ENCODE measurements around the gene TAF13. TPM values are rescaled to one million over a fixed set of nuclear protein-coding genes. Genes with fewer than 3 reads are reported as not detected.

TAF13 gene
- total RNA-seq, 1 donor from 2014 or later, result 143 TPM

GRCh38 chr1:109027841-109028240, 48.0 kb downstream of the TAF13 start:
- H3K9ac ChIP-seq (ENCODE audit: low read length), result no peak overlapping the region
- no peaks in the 10 kb centered on the region for H3K36me3 ChIP-seq (ENCODE audit: insufficient read depth, low read length)
- H3K4me1 ChIP-seq (ENCODE audit: insufficient read depth, low read length), result no peaks in the 10 kb centered on the region
- H3K9me3 Mint-ChIP-seq (ENCODE audit: unreplicated experiment), result no peaks in the 10 kb centered on the region
- no peaks in the 10 kb centered on the region for H3K27me3 ChIP-seq (ENCODE audit: insufficient read depth, low read length)
- no peak overlapping the region for H3K4me3 Mint-ChIP-seq (ENCODE audit: unreplicated experiment)
- H3K27ac Mint-ChIP-seq (ENCODE audit: unreplicated experiment), result no peak overlapping the region
- no peak overlapping the region for H2AFZ ChIP-seq (ENCODE audit: low read depth, low read length)
- H3K4me1 Mint-ChIP-seq (ENCODE audit: low read depth, unreplicated experiment), result peaks cover 4% of the 10 kb centered on the region
- no peak overlapping the region for H3K4me3 ChIP-seq (ENCODE audit: insufficient read depth, low read depth, low read length)
- H3K27ac ChIP-seq (ENCODE audit: low read depth, low read length), result no peak overlapping the region
- no peaks in the 10 kb centered on the region for H3K27me3 Mint-ChIP-seq (ENCODE audit: low read depth, unreplicated experiment)
- peaks cover 2% of the 10 kb centered on the region for H3K36me3 Mint-ChIP-seq (ENCODE audit: low read depth, unreplicated experiment)
- H3K79me2 ChIP-seq (ENCODE audit: insufficient read depth, low read length), result peaks cover 76% of the 10 kb centered on the region
- no peak for FAIRE-seq
- TF ChIP-seq EZH2 (IDR thresholded peaks at IDR 0.05; ENCODE audit: insufficient read depth, low read length) (no peak), CTCF (IDR thresholded peaks at IDR 0.05; ENCODE audit: insufficient read depth, low read depth, low read length) (no peak)
- no peaks in the 10 kb centered on the region for H3K9me3 ChIP-seq (ENCODE audit: insufficient read depth, low read depth, low read length)
- peaks cover 51% of the 10 kb centered on the region for H4K20me1 ChIP-seq (ENCODE audit: insufficient read depth, low read length)
- no peak for DNase-seq (ENCODE audit: low read depth)
- H3K4me2 ChIP-seq (ENCODE audit: low read length), result no peak overlapping the region

DNA sequence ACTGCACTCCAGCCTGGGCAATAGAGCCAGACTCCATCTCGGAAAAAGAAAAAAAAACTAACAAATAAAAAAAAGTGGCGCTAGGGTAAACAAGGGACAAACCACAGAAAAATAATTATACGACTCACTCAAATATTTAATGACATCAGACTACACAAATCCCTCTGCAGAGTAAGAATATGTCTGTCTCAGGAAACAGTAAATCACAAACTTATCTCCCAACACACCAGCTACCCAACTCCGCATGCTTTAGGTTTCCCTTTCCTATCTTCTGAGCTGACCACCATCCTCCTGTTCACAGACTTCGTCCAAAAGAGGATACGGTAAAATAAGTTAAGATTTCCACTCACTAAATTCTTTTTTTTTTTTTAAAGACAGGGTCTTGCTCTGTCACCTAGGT, 50.1 kb downstream of the TAF13 start:
- Histone ChIP-seq H4K20me1 (ENCODE audit: insufficient read depth, low read length) (peaks cover 40% of the 10 kb centered on the region), H3K4me1 (ENCODE audit: insufficient read depth, low read length) (no peaks in the 10 kb centered on the region), H3K9ac (ENCODE audit: low read length) (no peak overlapping the region), H3K79me2 (ENCODE audit: insufficient read depth, low read length) (peaks cover 57% of the 10 kb centered on the region), H3K27ac (ENCODE audit: low read depth, low read length) (no peak overlapping the region), H3K9me3 (ENCODE audit: insufficient read depth, low read depth, low read length) (no peaks in the 10 kb centered on the region), H2AFZ (ENCODE audit: low read depth, low read length) (no peak overlapping the region), H3K36me3 (ENCODE audit: insufficient read depth, low read length) (no peaks in the 10 kb centered on the region), H3K4me2 (ENCODE audit: low read length) (no peak overlapping the region), H3K4me3 (ENCODE audit: insufficient read depth, low read depth, low read length) (no peak overlapping the region), H3K27me3 (ENCODE audit: insufficient read depth, low read length) (no peaks in the 10 kb centered on the region)
- TF ChIP-seq CTCF (IDR thresholded peaks at IDR 0.05; ENCODE audit: insufficient read depth, low read depth, low read length) (no peak), EZH2 (IDR thresholded peaks at IDR 0.05; ENCODE audit: insufficient read depth, low read length) (no peak)
- no peaks in the 10 kb centered on the region for H3K9me3 Mint-ChIP-seq (ENCODE audit: unreplicated experiment)
- no peak for DNase-seq (ENCODE audit: low read depth)
- peaks cover 2% of the 10 kb centered on the region for H3K36me3 Mint-ChIP-seq (ENCODE audit: low read depth, unreplicated experiment)
- H3K4me1 Mint-ChIP-seq (ENCODE audit: low read depth, unreplicated experiment), result peaks cover 4% of the 10 kb centered on the region
- no peak overlapping the region for H3K4me3 Mint-ChIP-seq (ENCODE audit: unreplicated experiment)
- no peak for FAIRE-seq
- H3K27ac Mint-ChIP-seq (ENCODE audit: unreplicated experiment), result no peak overlapping the region
- H3K27me3 Mint-ChIP-seq (ENCODE audit: low read depth, unreplicated experiment), result no peaks in the 10 kb centered on the region

DNA sequence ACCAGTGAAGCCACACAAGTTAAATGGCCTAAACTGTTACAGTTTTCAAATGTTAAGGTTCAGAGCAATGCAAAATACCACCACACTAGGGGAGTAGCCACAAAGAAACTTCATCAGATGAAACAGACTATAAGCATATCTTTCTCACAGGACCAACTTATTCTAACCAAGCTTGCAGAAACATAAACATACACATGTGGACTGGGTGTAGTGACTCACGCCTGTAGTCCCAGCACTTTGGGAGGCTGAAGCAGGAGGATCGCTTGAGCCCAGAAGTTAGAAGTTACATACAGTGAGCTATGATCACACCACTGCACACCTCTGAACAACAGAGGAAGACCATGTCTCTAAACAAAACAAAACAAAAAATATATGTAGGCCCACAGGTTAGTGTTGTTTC, 51.2 kb downstream of the TAF13 start:
- Mint-ChIP-seq H3K4me1 (ENCODE audit: low read depth, unreplicated experiment) (peaks cover 4% of the 10 kb centered on the region), H3K27ac (ENCODE audit: unreplicated experiment) (no peak overlapping the region), H3K27me3 (ENCODE audit: low read depth, unreplicated experiment) (no peaks in the 10 kb centered on the region), H3K36me3 (ENCODE audit: low read depth, unreplicated experiment) (peaks cover 3% of the 10 kb centered on the region), H3K4me3 (ENCODE audit: unreplicated experiment) (no peak overlapping the region), H3K9me3 (ENCODE audit: unreplicated experiment) (no peaks in the 10 kb centered on the region)
- Histone ChIP-seq H3K9ac (ENCODE audit: low read length) (no peak overlapping the region), H3K4me3 (ENCODE audit: insufficient read depth, low read depth, low read length) (no peak overlapping the region), H3K9me3 (ENCODE audit: insufficient read depth, low read depth, low read length) (no peaks in the 10 kb centered on the region), H2AFZ (ENCODE audit: low read depth, low read length) (no peak overlapping the region), H4K20me1 (ENCODE audit: insufficient read depth, low read length) (peaks cover 33% of the 10 kb centered on the region), H3K79me2 (ENCODE audit: insufficient read depth, low read length) (peaks cover 48% of the 10 kb centered on the region), H3K4me1 (ENCODE audit: insufficient read depth, low read length) (no peaks in the 10 kb centered on the region), H3K27me3 (ENCODE audit: insufficient read depth, low read length) (no peaks in the 10 kb centered on the region), H3K4me2 (ENCODE audit: low read length) (no peak overlapping the region), H3K36me3 (ENCODE audit: insufficient read depth, low read length) (no peaks in the 10 kb centered on the region), H3K27ac (ENCODE audit: low read depth, low read length) (no peak overlapping the region)
- no peak for TF ChIP-seq CTCF (IDR thresholded peaks at IDR 0.05; ENCODE audit: insufficient read depth, low read depth, low read length)
- no peak for FAIRE-seq
- no peak for DNase-seq (ENCODE audit: low read depth)
